ENCODE measurements around the gene CCNC.

DNA sequence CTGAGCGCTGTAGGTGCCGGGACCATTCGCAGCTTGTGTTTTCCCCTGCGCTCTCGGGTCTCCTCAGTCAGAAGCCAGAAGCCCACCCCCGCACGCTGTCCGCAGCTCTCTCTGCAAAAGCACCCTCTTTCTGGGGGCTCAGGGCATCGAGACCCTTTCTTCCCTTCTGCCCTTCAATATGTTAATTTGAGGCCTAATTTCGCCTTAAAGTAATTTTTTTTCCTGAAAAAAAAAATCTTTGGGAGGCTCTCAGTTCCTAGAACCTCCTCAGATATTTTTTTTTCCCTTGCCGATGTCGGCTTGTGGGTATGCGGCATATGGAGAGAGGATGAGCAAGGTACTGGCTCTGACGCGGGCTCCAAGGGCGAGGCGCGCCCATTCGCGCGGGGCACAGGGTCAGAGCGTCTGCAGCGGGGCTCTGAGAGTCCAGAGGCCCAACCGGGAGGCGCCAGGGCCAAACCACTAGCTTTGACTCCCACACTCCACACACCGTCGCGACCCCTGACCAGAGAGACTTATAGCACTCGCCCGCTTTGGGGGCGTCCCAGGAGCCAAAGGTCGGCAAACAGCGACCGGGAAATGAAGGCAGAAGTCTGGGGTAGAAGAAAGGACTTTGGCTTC, 39.1 kb upstream of the CCNC start:
- TF ChIP-seq CTCF (IDR thresholded peaks at IDR 0.05) = no peak
- no peak for TF ChIP-seq POLR2A (IDR thresholded peaks at IDR 0.05)
